Posterior cingulate gyrus (tissue), 11 donors: ENCODE measurements around the gene DIO2.

Experiments used
- DNase-seq, 10 donors: peaks; one replicate each; pipeline versions ENCODE4 v3.0.0 to v3.0.0-alpha.2; 2020 to 2021; ENCODE audit warnings: mixed read lengths in 3 of 10
- intact Hi-C: fragments of 100-400 bp; cut with DNase I; formaldehyde crosslinking; loops from one replicate; pipeline ENCODE4 v1.15.1; 2023

Gene DIO2

GRCh38 chr14:80176893-80177292, 34.4 kb downstream of the DIO2 start:
- intact Hi-C loops: no loop called here
- DNase-seq: no peak

GRCh38 chr14:80172375-80173051, 38.8 kb downstream of the DIO2 start:
- intact Hi-C loops: no loop called here
- DNase-seq: no peak

GRCh38 chr14:80167793-80168448, 43.4 kb downstream of the DIO2 start:
- intact Hi-C loops: no loop called here
- no peak for DNase-seq

DNA sequence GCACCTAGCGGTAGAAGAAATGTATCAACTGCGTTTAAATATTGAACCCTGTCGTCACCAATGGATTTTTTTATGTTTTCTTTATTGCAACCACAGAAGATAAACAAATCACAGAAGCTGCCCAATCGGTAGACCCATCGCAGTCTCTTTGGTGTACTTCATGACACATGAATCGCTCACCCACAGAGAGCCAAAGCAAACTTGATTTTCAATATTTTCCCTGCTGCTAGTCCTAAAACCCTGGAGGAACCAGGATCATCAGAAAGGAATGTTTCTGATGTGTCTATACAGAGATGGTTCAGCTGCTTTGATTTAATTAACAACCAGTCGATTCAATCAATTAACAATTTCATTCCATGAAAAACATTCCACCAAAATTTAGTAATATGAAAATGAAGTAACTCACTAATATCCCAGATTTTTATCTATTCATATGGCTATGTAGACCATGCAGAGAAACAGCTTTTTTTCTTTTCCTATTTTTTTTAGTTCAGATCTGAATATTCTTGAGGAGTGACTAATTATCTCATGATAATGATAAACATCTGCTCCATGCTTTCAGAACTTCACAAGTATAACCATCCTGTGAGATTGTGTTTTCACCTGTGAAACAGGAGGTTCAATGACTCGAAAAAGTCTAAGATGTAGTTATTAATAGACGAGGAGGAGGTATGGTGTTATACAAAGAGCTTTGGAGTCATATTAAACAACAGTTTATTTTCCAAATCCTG, 46.1 kb downstream of the DIO2 start:
- intact Hi-C loops: no loop called here
- no peak for DNase-seq

DNA sequence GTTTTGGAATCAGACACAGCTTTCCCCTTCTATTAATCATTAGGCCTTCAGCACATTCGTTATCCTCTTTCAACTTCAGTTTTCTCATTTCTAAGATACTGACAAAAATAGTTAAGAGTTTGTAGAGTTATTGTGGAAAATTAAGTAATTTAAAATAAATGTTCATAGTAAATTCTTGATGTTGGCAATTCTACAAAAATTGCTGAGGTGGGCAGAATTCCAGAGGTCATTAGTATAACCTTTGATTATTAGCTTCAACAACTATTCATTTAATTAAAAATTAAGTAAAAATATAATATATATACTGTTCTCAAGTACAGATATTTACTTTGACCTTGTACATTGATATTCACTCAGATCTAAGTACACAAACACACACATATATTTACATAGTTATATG, 58.5 kb downstream of the DIO2 start:
- intact Hi-C loops: no loop called here

DNA sequence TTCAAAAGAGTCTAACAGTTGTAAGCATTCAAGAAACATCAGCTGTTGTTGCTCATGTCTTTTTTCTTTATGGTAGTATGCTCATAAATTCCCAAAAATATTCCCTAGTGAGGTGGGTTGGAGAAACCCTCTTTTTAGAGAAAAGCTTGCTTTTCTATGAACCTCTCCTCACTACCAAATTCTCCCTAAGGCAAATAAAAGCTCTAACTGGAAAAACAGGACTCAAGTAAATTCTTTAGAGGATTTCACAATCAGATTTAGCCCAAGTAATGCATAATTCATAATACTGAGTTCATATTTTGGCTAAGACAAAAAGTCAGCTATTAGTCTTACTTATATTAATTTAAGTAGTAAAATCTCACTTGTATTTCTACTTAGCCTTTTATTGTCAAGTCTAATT, 59.1 kb downstream of the DIO2 start:
- intact Hi-C loops: no loop called here

More for the DNA sequence above, 58.5 kb downstream of the DIO2 start:
- DNase-seq: no peak

DNA sequence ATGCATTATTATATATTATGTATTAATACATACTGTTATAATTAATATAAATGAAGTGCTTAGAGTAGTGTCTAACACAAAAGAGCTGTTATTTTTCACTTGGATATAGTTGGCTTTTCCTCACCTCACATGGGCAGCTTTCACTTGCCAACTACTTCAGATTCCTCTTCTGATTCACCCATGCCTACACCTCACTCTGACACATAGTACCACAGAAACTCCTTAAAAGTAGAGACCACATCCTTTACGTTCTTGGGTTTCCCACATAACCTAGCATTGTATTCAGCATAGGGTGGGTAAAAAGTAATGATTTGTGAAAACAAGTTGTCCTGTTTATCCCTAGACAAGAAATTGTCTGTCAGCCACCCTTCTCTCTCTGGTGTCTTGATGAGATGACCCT, 61.0 kb downstream of the DIO2 start:
- no peak for DNase-seq

More for the DNA sequence above, 59.1 kb downstream of the DIO2 start:
- no peak for DNase-seq

More for the DNA sequence above, 61.0 kb downstream of the DIO2 start:
- intact Hi-C loops: no loop called here
